Measurements from ENCODE around the gene C3orf18. TPM values are rescaled to one million over a fixed set of nuclear protein-coding genes. Genes with fewer than 3 reads are reported as not detected.

The C3orf18 gene
- total RNA-seq, 1 experiment from 2014 or later: 1.3 TPM

GRCh38 chr3:50536471-50537180, 30.9 kb downstream of the C3orf18 start:
- Mint-ChIP-seq H3K27me3 (ENCODE audit: insufficient read depth, unreplicated experiment) (peaks cover 72% of the 10 kb centered on the region), H3K9me3 (ENCODE audit: unreplicated experiment) (no peaks in the 10 kb centered on the region), H3K27ac (ENCODE audit: low read depth, unreplicated experiment) (no peak overlapping the region), H3K4me1 (ENCODE audit: insufficient read depth, unreplicated experiment) (peaks cover 10% of the 10 kb centered on the region), H3K36me3 (ENCODE audit: insufficient read depth, unreplicated experiment) (no peaks in the 10 kb centered on the region), H3K4me3 (ENCODE audit: unreplicated experiment) (no peak overlapping the region)
- CTCF ChIA-PET: interaction anchor here (1.2 to 3.0 kb wide), 4 partner anchors 13 to 564 kb away, joined by 3 to 13 read pairs (median 5); no protein-coding TSS in a partner anchor
- intact Hi-C loops (cut with micrococcal nuclease): no loop called here
- BruUV-seq (replicated peaks): no TSS peak
- DNase-seq (ENCODE audit: unreplicated experiment): no peak
- POLR2A ChIA-PET: interaction anchor here (1.2 kb wide), 1 partner anchor 10 kb away, joined by 3 read pairs; no protein-coding TSS in a partner anchor
- TF ChIP-seq, protein P1, sequence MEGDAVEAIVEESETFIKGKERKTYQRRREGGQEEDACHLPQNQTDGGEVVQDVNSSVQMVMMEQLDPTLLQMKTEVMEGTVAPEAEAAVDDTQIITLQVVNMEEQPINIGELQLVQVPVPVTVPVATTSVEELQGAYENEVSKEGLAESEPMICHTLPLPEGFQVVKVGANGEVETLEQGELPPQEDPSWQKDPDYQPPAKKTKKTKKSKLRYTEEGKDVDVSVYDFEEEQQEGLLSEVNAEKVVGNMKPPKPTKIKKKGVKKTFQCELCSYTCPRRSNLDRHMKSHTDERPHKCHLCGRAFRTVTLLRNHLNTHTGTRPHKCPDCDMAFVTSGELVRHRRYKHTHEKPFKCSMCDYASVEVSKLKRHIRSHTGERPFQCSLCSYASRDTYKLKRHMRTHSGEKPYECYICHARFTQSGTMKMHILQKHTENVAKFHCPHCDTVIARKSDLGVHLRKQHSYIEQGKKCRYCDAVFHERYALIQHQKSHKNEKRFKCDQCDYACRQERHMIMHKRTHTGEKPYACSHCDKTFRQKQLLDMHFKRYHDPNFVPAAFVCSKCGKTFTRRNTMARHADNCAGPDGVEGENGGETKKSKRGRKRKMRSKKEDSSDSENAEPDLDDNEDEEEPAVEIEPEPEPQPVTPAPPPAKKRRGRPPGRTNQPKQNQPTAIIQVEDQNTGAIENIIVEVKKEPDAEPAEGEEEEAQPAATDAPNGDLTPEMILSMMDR (IDR thresholded peaks at IDR 0.05; ENCODE audit: unreplicated experiment): no peak

- POLR2A ChIA-PET: no interaction called here
- peaks cover 10% of the 10 kb centered on the region for H3K4me1 Mint-ChIP-seq (ENCODE audit: insufficient read depth, unreplicated experiment)
- H3K36me3 Mint-ChIP-seq (ENCODE audit: insufficient read depth, unreplicated experiment): no peaks in the 10 kb centered on the region
- CTCF ChIA-PET: interaction anchor here (0.6 to 1.6 kb wide), 2 partner anchors 15 to 1461 kb away, joined by 4 to 5 read pairs; partner anchors contain the start of gene RPL29
- H3K27me3 Mint-ChIP-seq (ENCODE audit: insufficient read depth, unreplicated experiment): peaks cover 74% of the 10 kb centered on the region
- intact Hi-C loops (cut with micrococcal nuclease): no loop called here
- no peak for DNase-seq (ENCODE audit: unreplicated experiment)
- H3K4me3 Mint-ChIP-seq (ENCODE audit: unreplicated experiment): no peak overlapping the region
- H3K27ac Mint-ChIP-seq (ENCODE audit: low read depth, unreplicated experiment): no peak overlapping the region
- BruUV-seq (replicated peaks): no TSS peak
- H3K9me3 Mint-ChIP-seq (ENCODE audit: unreplicated experiment): no peaks in the 10 kb centered on the region
- TF ChIP-seq, protein P1 (IDR thresholded peaks at IDR 0.05; ENCODE audit: unreplicated experiment): no peak
Measured at GRCh38 chr3:50534681-50535330, 32.7 kb downstream of the C3orf18 start.

DNA sequence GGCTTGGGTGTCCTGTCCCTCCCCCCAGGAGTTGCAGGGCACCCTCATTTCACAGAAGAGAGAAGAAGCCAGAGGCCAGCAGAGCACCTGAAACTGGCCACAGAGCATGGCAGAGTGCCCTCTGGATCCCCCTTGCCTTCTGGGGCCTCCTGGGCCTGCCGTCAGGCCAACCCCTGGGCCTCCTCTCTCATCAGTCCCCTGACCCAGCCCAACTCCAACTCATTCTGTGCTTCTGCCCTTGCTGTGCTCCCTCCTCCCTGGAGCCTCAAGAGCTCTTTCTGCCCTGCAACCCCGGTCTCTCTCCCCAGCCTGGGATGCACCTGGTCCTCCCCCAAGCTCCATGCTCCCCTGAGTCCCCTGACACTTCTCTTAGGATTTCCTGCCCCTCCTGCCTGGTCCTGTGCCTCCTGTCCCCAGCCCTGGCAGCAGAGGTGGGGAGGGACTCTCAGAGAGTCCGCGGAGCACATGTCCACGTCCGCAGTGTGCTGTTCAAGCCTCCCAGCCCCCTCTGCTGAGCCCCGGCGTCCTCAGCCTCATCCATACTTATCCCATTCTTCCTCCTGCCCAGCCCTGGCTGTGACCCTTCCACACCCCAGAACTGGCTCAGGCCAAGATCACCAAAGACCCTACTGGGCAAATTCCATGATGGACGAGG, 33.6 kb downstream of the C3orf18 start:
- Mint-ChIP-seq H3K4me1 (ENCODE audit: insufficient read depth, unreplicated experiment) (peaks cover 10% of the 10 kb centered on the region), H3K9me3 (ENCODE audit: unreplicated experiment) (no peaks in the 10 kb centered on the region), H3K27me3 (ENCODE audit: insufficient read depth, unreplicated experiment) (peaks cover 71% of the 10 kb centered on the region), H3K36me3 (ENCODE audit: insufficient read depth, unreplicated experiment) (no peaks in the 10 kb centered on the region), H3K4me3 (ENCODE audit: unreplicated experiment) (no peak overlapping the region), H3K27ac (ENCODE audit: low read depth, unreplicated experiment) (no peak overlapping the region)
- CTCF ChIA-PET: interaction anchor here (0.5 to 1.6 kb wide), 3 partner anchors 16 to 183 kb away, joined by 3 to 5 read pairs (median 4); partner anchors contain the start of genes CYB561D2 and NPRL2
- POLR2A ChIA-PET: interaction anchor here (0.9 kb wide), 1 partner anchor 10 kb away, joined by 3 read pairs; no protein-coding TSS in a partner anchor
- intact Hi-C loops (cut with micrococcal nuclease): no loop called here
- BruUV-seq (replicated peaks): no TSS peak
- TF ChIP-seq, protein P1 (IDR thresholded peaks at IDR 0.05; ENCODE audit: unreplicated experiment): no peak
- no peak for DNase-seq (ENCODE audit: unreplicated experiment)

- Mint-ChIP-seq H3K4me3 (ENCODE audit: unreplicated experiment) (no peak overlapping the region), H3K4me1 (ENCODE audit: insufficient read depth, unreplicated experiment) (peaks cover 10% of the 10 kb centered on the region), H3K27ac (ENCODE audit: low read depth, unreplicated experiment) (no peak overlapping the region), H3K9me3 (ENCODE audit: unreplicated experiment) (no peaks in the 10 kb centered on the region), H3K27me3 (ENCODE audit: insufficient read depth, unreplicated experiment) (peaks cover 65% of the 10 kb centered on the region), H3K36me3 (ENCODE audit: insufficient read depth, unreplicated experiment) (no peaks in the 10 kb centered on the region)
- POLR2A ChIA-PET: interaction anchor here (0.9 kb wide), 1 partner anchor 10 kb away, joined by 3 read pairs; no protein-coding TSS in a partner anchor
- CTCF ChIA-PET: no interaction called here
- DNase-seq (ENCODE audit: unreplicated experiment): no peak
- intact Hi-C loops (cut with micrococcal nuclease): no loop called here
- TF ChIP-seq, protein P1 (IDR thresholded peaks at IDR 0.05; ENCODE audit: unreplicated experiment): no peak
- no TSS peak for BruUV-seq (replicated peaks)
Measured at GRCh38 chr3:50533316-50533715, 34.2 kb downstream of the C3orf18 start.
